ENCODE measurements around the gene LIMS2. TPM values are rescaled to one million over a fixed set of nuclear protein-coding genes. Genes with fewer than 3 reads are reported as not detected.

LIMS2 gene
- total RNA-seq, 2 donors from 2014 or later: 6.6 to 37.2 TPM

DNA sequence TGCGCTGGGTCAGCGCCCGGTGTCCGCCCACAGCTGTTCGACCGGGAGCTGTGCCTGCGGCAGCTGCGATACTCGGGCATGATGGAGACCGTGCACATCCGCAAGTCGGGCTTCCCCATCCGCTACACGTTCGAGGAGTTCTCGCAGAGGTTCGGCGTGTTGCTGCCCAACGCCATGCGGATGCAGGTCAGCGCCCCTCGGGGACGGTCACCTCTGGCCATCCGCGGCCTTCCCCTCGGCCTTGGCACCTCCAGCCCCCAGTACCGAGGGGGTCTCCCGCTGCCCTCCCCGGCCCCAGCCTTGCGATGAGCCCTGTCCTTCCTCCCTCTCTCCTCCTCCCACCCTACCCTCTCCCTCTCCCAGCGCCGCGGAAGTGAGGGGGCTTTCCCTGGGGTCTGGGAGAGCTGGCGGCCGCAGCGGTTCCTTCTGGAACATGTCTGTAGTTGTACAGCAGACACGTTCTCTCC is 82.5 kb downstream of the LIMS2 start:
- TF ChIP-seq, protein P1, sequence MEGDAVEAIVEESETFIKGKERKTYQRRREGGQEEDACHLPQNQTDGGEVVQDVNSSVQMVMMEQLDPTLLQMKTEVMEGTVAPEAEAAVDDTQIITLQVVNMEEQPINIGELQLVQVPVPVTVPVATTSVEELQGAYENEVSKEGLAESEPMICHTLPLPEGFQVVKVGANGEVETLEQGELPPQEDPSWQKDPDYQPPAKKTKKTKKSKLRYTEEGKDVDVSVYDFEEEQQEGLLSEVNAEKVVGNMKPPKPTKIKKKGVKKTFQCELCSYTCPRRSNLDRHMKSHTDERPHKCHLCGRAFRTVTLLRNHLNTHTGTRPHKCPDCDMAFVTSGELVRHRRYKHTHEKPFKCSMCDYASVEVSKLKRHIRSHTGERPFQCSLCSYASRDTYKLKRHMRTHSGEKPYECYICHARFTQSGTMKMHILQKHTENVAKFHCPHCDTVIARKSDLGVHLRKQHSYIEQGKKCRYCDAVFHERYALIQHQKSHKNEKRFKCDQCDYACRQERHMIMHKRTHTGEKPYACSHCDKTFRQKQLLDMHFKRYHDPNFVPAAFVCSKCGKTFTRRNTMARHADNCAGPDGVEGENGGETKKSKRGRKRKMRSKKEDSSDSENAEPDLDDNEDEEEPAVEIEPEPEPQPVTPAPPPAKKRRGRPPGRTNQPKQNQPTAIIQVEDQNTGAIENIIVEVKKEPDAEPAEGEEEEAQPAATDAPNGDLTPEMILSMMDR (IDR thresholded peaks at IDR 0.05): no peak
- DNase-seq: no peak
- no peaks in the 10 kb centered on the region for H3K9me3 ChIP-seq
- H3K27me3 ChIP-seq: no peaks in the 10 kb centered on the region
- intact Hi-C loops (cut with DNase I): no loop called here
- H3K36me3 ChIP-seq: no peaks in the 10 kb centered on the region
- no peak overlapping the region for H3K27ac ChIP-seq
- H3K4me1 ChIP-seq: no peaks in the 10 kb centered on the region
- no peak overlapping the region for H3K4me3 ChIP-seq
- H3K9ac ChIP-seq (ENCODE audit: low read depth in 2 of 2, low read length in 2 of 2): no peak overlapping the region

DNA sequence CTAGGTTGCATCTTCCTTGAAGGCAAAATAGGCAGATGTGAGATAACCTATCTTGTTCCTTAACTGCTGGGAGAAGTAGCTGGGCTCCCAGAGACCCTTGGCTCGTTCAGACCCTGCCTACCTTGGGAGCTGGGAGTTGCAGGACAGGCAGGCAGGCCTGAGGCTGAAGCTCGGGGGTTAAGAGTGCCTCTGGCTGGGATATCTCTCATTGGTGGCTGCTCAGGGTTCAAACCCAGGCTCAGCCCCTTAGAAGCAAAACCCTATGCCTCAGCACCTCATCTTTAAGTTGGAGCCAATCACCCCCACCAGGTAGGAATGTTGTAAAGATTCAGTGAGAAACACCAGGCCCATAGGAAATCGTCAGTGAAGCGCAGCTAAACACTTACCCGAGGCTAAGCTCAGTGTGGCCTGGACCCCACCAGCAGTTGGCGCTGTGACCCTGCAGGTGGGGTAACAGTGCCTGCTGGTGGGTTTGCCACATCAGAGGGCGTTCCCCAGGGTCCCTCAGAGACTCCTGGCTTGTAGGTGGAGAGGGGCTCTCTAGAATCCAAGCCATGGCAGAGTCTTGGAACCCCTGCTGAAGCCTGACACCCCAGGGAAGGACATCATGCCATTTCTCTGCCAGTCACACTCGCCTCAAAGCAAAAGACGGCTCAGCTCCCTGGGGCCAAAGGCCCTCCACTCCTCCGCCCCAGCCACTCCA is 84.0 kb downstream of the LIMS2 start:
- H3K27ac ChIP-seq: no peak overlapping the region
- intact Hi-C loops (cut with DNase I): no loop called here
- H3K4me3 ChIP-seq: no peak overlapping the region
- TF ChIP-seq, protein P1 (IDR thresholded peaks at IDR 0.05): peak; percentile 56
- H3K9ac ChIP-seq (ENCODE audit: low read depth in 2 of 2, low read length in 2 of 2): no peak overlapping the region
- no peak for DNase-seq
- H3K9me3 ChIP-seq: no peaks in the 10 kb centered on the region
- no peaks in the 10 kb centered on the region for H3K36me3 ChIP-seq
- H3K4me1 ChIP-seq: no peaks in the 10 kb centered on the region
- no peaks in the 10 kb centered on the region for H3K27me3 ChIP-seq

DNA sequence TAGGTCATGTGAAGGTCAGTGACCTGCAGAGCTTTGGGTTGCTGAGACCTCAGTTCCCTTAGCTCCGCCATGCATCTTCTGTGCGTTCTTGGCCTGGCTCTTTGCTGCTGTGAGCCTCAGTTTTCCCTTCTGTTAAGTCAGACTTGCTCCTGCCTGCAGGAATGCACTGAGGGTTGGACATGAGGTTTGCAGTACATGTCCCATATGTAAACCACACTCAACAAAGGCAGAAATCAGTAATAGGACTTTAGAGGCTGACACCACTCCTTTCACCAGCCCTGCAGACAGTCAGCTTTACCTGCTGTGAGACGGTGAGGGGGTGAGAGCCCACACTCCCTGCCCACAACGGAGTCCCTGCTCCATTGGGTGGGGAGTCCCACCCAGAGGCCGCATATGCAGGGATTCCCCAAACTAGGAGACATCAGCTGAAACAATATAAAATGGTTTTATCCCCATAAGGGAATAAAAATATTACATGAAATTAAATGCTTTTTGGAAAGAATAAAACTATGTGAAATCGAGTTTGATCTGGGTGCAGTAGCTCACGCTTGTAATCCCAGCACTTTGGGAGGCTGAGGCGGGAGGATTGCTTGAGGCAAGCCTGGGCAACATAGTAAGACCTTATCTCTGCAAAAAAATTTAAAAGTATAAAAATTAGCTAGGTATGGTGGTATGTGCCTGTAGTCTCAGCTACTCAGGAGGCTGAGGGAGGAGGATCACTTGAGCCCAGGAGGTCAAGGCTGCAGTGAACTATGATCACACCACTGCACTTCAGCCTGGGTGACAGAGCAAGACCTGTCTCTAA is 84.7 kb downstream of the LIMS2 start:
- no peak for DNase-seq
- no peak overlapping the region for H3K27ac ChIP-seq
- H3K27me3 ChIP-seq: no peaks in the 10 kb centered on the region
- TF ChIP-seq, protein P1 (IDR thresholded peaks at IDR 0.05): no peak
- no peak overlapping the region for H3K9ac ChIP-seq (ENCODE audit: low read depth in 2 of 2, low read length in 2 of 2)
- H3K9me3 ChIP-seq: no peaks in the 10 kb centered on the region
- intact Hi-C loops (cut with DNase I): no loop called here
- no peaks in the 10 kb centered on the region for H3K4me1 ChIP-seq
- no peak overlapping the region for H3K4me3 ChIP-seq
- no peaks in the 10 kb centered on the region for H3K36me3 ChIP-seq

DNA sequence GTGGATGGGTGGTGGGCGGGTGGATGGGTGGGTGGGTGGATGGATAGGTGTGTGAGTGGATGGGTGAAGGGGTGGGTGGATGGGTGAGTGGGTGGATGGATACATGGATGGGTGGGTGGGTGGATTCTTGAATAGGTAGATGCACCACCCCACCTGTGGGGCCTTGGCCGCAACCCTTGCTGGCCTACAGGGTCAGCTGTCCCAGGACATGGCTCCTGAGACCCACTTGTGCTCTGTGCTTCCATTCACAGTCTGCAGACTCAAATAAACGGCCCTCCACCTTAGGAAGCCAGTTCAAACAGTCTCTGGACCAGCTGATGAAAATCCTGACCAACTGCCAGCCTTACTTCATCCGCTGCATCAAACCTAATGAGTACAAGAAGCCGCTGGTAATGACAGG is 85.5 kb downstream of the LIMS2 start:
- H3K4me1 ChIP-seq: no peaks in the 10 kb centered on the region
- H3K9me3 ChIP-seq: no peaks in the 10 kb centered on the region
- no peaks in the 10 kb centered on the region for H3K36me3 ChIP-seq
- H3K9ac ChIP-seq (ENCODE audit: low read depth in 2 of 2, low read length in 2 of 2): no peak overlapping the region
- H3K27me3 ChIP-seq: no peaks in the 10 kb centered on the region
- TF ChIP-seq, protein P1 (IDR thresholded peaks at IDR 0.05): no peak
- H3K27ac ChIP-seq: no peak overlapping the region
- DNase-seq: no peak
- no peak overlapping the region for H3K4me3 ChIP-seq
- intact Hi-C loops (cut with DNase I): no loop called here

DNA sequence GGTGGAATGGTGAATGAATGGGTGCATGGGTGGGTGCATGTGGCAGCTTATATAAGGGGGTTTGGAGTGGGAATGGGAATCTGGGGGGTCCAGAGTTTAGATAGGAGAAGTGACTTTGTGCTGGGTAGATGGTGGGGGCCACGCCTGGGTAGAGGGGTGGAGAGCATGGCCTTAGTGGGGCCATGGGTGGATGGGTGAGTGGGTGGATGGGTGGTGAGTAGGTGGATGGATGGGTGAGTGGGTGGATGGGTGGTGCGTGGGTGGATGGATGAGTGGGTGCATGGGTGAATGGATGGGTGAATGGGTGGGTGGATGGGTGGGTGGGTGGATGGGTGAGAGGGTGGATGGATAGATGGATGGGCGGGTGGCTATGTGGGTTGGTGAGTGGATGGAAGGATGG is 86.0 kb downstream of the LIMS2 start:
- Histone ChIP-seq H3K36me3 (no peaks in the 10 kb centered on the region), H3K4me1 (no peaks in the 10 kb centered on the region), H3K27ac (no peak overlapping the region), H3K27me3 (no peaks in the 10 kb centered on the region), H3K9ac (ENCODE audit: low read depth in 2 of 2, low read length in 2 of 2) (no peak overlapping the region), H3K9me3 (no peaks in the 10 kb centered on the region), H3K4me3 (no peak overlapping the region)
- no peak for DNase-seq
- TF ChIP-seq, protein P1 (IDR thresholded peaks at IDR 0.05): no peak
- intact Hi-C loops (cut with DNase I): no loop called here

Other genes with a start within 250 kb of the LIMS2 start
- gene IWS1, start 149.0 kb downstream of the LIMS2 start, total RNA-seq: 10 to 100 TPM; 32.4 to 37.8 TPM
- gene MYO7B, start 139.8 kb downstream of the LIMS2 start, total RNA-seq: 100 to 1,000 TPM; 159 to 218 TPM
- under 1 TPM; 0.16 to 0.20 TPM for gene GPR17, start 29.4 kb downstream of the LIMS2 start, total RNA-seq
- gene SFT2D3, start 26.0 kb upstream of the LIMS2 start, total RNA-seq: 1 to 10 TPM; 6.0 to 7.5 TPM
- gene WDR33, start 135.6 kb upstream of the LIMS2 start, total RNA-seq: 10 to 100 TPM; 48.1 to 59.4 TPM
- gene POLR2D, start 182.6 kb upstream of the LIMS2 start, total RNA-seq: 10 to 100 TPM; 23.5 to 32.7 TPM
- gene AMMECR1L, start 210.4 kb upstream of the LIMS2 start, total RNA-seq: 10 to 100 TPM; 10.5 to 15.7 TPM

Measured in colonic mucosa (tissue), 4 donors.